A673 (cell line): Measurements from ENCODE around the gene CREBRF.

Source experiments
- CTCF ChIP-seq: fragments of 300-800, 200-600 bp; sonication (generic); conservative IDR thresholded peaks from 2 replicates; pipeline ENCODE4 v1.5.1; 2017; ENCODE audit warnings: low read depth, mild to moderate bottlenecking, antibody characterized with exemption, low read length, moderate library complexity, mixed read lengths
- EZH2 ChIP-seq: fragments of 200-600 bp; sonication (generic); IDR thresholded peaks from 2 replicates; pipeline ENCODE4 v1.6.1; 2017; ENCODE audit warnings: borderline replicate concordance, low read depth, mild to moderate bottlenecking, mixed read lengths, antibody characterized with exemption, low read length; ENCODE audit not compliant: poor library complexity, severe bottlenecking

DNA sequence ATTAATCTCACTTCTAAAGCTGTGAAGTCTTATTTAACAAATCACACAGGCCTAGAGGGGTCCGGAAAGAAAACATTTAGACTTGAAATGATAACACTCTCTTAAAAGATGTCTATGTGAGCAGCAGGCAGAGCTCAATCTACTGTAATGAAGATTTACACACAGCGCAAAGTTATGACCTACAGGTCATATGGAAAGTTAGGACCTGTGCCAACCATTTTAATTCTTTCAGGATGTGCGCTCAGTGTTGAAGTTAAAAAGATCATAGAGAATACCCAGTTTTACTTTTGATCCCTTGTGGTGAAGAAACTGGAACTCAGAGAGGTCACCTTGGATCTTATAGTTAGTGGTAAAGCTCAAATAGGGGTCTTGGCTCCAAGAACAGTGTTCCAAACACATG lies 3.1 kb upstream of the CREBRF start:
- TF ChIP-seq CTCF (no peak), EZH2 (no peak)
